OCI-LY7 (cell line): ENCODE data around the gene RAPGEFL1.
A peak's percentile ranks its signal among the peaks of the same experiment; 100 is the strongest.

Experiments used
- CTCF ChIP-seq: fragments of 200-600 bp; sonication (generic); conservative IDR thresholded peaks from 2 replicates; pipeline ENCODE4 v1.5.1; 2014; ENCODE audit warnings: mild to moderate bottlenecking, antibody characterized with exemption, low read length, moderate library complexity, mixed read lengths
- EZH2phosphoT487 ChIP-seq: fragments of 200-600 bp; sonication (generic); IDR thresholded peaks from 2 replicates; pipeline ENCODE4 v1.6.1; 2018; ENCODE audit warnings: low read depth, borderline replicate concordance, mild to moderate bottlenecking, mixed run types, antibody characterized with exemption, low read length, moderate library complexity, mixed read lengths

- peak; percentile 58 for TF ChIP-seq CTCF
- no peak for TF ChIP-seq EZH2phosphoT487
Measured at GRCh38 chr17:40218740-40219593, 41.7 kb downstream of the RAPGEFL1 start, which contains the start of gene WIPF2.
